Kidney epithelial cell (primary cell): ENCODE data around the gene STX5. TPM values are rescaled to one million over a fixed set of nuclear protein-coding genes. Genes with fewer than 3 reads are reported as not detected.

Experiments used
- DNase-seq: peaks from one replicate; pipeline ENCODE4 v3.0.0-alpha.2; 2010; ENCODE audit warnings: low read depth
- H3K27me3 ChIP-seq: 2 replicates; pipeline ENCODE4 v1.6.0; 2011; ENCODE audit warnings: low read length; ENCODE audit not compliant: control insufficient read depth, insufficient read depth
- H3K36me3 ChIP-seq: 2 replicates; pipeline ENCODE4 v1.5.1; 2011; ENCODE audit warnings: low read length; ENCODE audit not compliant: control insufficient read depth, insufficient read depth
- H3K4me3 ChIP-seq: 2 replicates; pipeline ENCODE4 v1.5.1; 2011; ENCODE audit warnings: low read depth, mild to moderate bottlenecking, control low read depth, low read length
- CTCF ChIP-seq: IDR thresholded peaks from 2 replicates; pipeline ENCODE4 v1.5.1; 2011; ENCODE audit warnings: mild to moderate bottlenecking, moderate library complexity, low read length, control low read depth, inconsistent platforms; ENCODE audit not compliant: insufficient read depth, poor library complexity, severe bottlenecking
- total RNA-seq: library from RNA; depleted of rRNA; stranded (reverse); fragments of >200 nt; gene quantifications from 2 replicates; pipeline ENCODE4 v1.2.3, GENCODE V29; 2015

The STX5 gene
- total RNA-seq, 1 donor from 2014 or later, result 30.2 TPM

- H3K36me3 ChIP-seq, result peaks cover 3% of the 10 kb centered on the region
- no peak for TF ChIP-seq CTCF
- no peak for DNase-seq
- H3K27me3 ChIP-seq, result no peaks in the 10 kb centered on the region
- H3K4me3 ChIP-seq, result no peak overlapping the region
Observed at GRCh38 chr11:62801071-62801470, 30.8 kb downstream of the STX5 start.

- Histone ChIP-seq H3K27me3 (no peaks in the 10 kb centered on the region), H3K4me3 (no peak overlapping the region), H3K36me3 (peaks cover 3% of the 10 kb centered on the region)
- TF ChIP-seq CTCF, result no peak
- no peak for DNase-seq
Observed at GRCh38 chr11:62799486-62799885, 32.4 kb downstream of the STX5 start.

GRCh38 chr11:62796281-62796680, 35.6 kb downstream of the STX5 start:
- TF ChIP-seq CTCF, result no peak
- no peak for DNase-seq
- no peaks in the 10 kb centered on the region for H3K27me3 ChIP-seq
- no peak overlapping the region for H3K4me3 ChIP-seq
- H3K36me3 ChIP-seq, result no peaks in the 10 kb centered on the region

- no peak for DNase-seq
- Histone ChIP-seq H3K27me3 (no peaks in the 10 kb centered on the region), H3K4me3 (no peak overlapping the region), H3K36me3 (no peaks in the 10 kb centered on the region)
- no peak for TF ChIP-seq CTCF
Observed at GRCh38 chr11:62794201-62794775, 37.6 kb downstream of the STX5 start.

- DNase-seq, result no peak
- H3K4me3 ChIP-seq, result no peak overlapping the region
- H3K27me3 ChIP-seq, result no peaks in the 10 kb centered on the region
- no peak for TF ChIP-seq CTCF
- H3K36me3 ChIP-seq, result peaks cover 1% of the 10 kb centered on the region
Observed at GRCh38 chr11:62792202-62792575, 39.7 kb downstream of the STX5 start.

DNA sequence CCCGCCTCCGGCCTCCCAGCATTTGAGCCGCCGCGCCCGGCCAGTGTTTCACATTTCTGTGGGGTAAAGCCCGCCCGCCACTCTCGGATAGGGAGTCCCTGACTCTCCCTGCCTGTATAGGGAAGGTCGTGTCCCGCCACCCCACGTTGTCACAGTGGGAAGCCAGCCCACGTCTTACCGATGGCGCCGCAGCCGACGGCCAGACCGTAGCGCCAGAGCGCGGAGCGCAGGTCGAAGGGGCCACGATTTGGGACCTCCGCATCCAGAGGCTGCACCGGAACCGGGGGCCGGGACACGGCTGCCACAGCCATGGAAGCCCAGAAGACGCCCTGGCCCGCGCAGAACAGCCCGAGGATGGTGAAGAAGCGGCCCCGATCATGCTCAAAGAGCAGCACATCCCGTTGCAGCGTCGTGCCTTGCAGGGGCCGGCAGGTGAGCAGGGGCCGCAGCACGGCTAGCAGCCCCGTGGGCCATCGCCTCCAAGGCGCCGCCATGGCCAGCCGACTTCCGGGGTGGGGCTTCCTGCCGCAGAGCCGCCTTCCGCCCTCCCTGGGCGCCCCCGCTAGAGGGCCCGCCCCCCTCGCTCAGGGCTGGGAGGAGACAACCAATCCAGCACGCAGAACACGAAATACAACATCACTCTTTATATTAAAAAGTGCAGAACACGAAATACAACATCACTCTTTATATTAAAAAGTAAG, 40.2 kb downstream of the STX5 start, which contains the start of gene TMEM223:
TSS of gene TMEM223 (minus strand) at position 506 of the 701 bp plus-strand sequence. CDS start at position 494, 12 bp downstream.
- Histone ChIP-seq H3K4me3 (peak within 1 kb of the TSS; percentile 94), H3K36me3 (peaks cover 1% of the 10 kb centered on the region), H3K27me3 (no peaks in the 10 kb centered on the region)
- no peak for DNase-seq
- TF ChIP-seq CTCF, result no peak
